Loucy (cell line): Measurements from ENCODE around the gene C1GALT1.
"Not testable (repeated sequence)": the region's sequence is repeated elsewhere in the genome, so short reads cannot be mapped to it uniquely, and the experiment has no call there.

Experiments
- EZH2phosphoT487 ChIP-seq: fragments of 200-600 bp; IDR thresholded peaks from 2 replicates; pipeline ENCODE4 v1.6.1; 2018; ENCODE audit warnings: antibody characterized with exemption, mild to moderate bottlenecking, moderate library complexity, borderline replicate concordance
- TF ChIP-seq, protein P1 (sequence below): fragments of 200-600 bp; sonication (generic); conservative IDR thresholded peaks from 2 replicates; pipeline ENCODE4 v1.5.1; 2014; ENCODE audit warnings: mild to moderate bottlenecking, antibody characterized with exemption, low read length

DNA sequence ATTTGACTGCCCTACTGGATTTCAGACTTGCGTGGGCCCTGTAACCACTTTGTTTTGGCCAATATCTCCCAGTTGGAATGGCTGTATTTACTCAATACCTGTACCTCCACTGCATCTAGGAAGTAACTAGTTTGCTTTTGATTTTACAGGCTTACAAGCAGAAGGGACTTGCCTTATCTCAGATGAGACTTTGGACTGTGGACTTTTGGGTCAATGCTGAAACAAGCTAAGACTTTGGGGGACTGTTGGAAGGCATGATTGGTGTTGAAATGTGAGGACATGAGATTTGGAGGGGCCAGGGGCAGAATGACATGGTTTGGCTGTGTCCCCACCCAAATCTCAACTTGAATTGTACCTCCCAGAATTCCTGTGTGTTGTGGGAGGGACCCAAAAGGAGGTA is 28.0 kb upstream of the C1GALT1 start:
- TF ChIP-seq, protein P1, sequence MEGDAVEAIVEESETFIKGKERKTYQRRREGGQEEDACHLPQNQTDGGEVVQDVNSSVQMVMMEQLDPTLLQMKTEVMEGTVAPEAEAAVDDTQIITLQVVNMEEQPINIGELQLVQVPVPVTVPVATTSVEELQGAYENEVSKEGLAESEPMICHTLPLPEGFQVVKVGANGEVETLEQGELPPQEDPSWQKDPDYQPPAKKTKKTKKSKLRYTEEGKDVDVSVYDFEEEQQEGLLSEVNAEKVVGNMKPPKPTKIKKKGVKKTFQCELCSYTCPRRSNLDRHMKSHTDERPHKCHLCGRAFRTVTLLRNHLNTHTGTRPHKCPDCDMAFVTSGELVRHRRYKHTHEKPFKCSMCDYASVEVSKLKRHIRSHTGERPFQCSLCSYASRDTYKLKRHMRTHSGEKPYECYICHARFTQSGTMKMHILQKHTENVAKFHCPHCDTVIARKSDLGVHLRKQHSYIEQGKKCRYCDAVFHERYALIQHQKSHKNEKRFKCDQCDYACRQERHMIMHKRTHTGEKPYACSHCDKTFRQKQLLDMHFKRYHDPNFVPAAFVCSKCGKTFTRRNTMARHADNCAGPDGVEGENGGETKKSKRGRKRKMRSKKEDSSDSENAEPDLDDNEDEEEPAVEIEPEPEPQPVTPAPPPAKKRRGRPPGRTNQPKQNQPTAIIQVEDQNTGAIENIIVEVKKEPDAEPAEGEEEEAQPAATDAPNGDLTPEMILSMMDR = not testable (repeated sequence)
- not testable (repeated sequence) for TF ChIP-seq EZH2phosphoT487
